SIG-M5 (cell line): Measurements from ENCODE around the gene VAV3.
"Not testable (repeated sequence)": the region's sequence is repeated elsewhere in the genome, so short reads cannot be mapped to it uniquely, and the experiment has no call there.

ENCODE experiments used
- DNase-seq: peaks from one replicate; lab custom pipeline; 2025; lab: John Stamatoyannopoulos, UW

VAV3 gene

DNA sequence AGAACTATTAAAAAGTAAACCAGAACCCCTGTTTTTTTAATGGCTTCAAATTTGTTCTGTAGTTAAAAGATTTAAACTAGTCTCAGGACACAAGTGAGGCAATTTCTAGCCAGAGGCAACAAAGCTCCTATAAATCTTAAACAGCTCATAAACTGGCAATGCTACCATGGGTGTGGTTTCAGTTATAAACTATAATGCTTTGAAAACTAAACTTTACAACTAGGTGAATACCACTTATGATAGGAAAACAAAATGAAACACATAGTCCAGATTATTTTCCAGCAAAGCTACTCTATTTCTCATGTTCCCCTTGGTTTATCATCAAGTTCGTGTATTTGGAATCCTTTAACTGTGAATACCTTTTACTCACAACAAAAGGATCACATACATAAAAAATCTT, 282.5 kb downstream of the VAV3 start:
- no peak for DNase-seq

GRCh38 chr1:107681001-107681479, 283.9 kb downstream of the VAV3 start:
- no peak for DNase-seq

GRCh38 chr1:107680579-107680985, 284.4 kb downstream of the VAV3 start:
- DNase-seq: no peak

- DNase-seq: no peak
Measured at GRCh38 chr1:107679411-107679953, 285.5 kb downstream of the VAV3 start.

- DNase-seq: no peak
Measured at GRCh38 chr1:107678993-107679392, 286.0 kb downstream of the VAV3 start.

GRCh38 chr1:107677697-107678096, 287.3 kb downstream of the VAV3 start:
- DNase-seq: no peak

- DNase-seq: no peak
Measured at GRCh38 chr1:107674486-107674885, 290.5 kb downstream of the VAV3 start.

- DNase-seq: no peak
Measured at GRCh38 chr1:107673006-107673405, 292.0 kb downstream of the VAV3 start.

- DNase-seq: no peak
Measured at GRCh38 chr1:107670397-107671040, 294.5 kb downstream of the VAV3 start.

GRCh38 chr1:107669996-107670395, 295.0 kb downstream of the VAV3 start:
- DNase-seq: no peak

GRCh38 chr1:107668762-107669161, 296.2 kb downstream of the VAV3 start:
- DNase-seq: no peak

GRCh38 chr1:107666493-107666892, 298.5 kb downstream of the VAV3 start:
- no peak for DNase-seq

- DNase-seq: no peak
Measured at GRCh38 chr1:107664982-107665925, 299.7 kb downstream of the VAV3 start.

DNA sequence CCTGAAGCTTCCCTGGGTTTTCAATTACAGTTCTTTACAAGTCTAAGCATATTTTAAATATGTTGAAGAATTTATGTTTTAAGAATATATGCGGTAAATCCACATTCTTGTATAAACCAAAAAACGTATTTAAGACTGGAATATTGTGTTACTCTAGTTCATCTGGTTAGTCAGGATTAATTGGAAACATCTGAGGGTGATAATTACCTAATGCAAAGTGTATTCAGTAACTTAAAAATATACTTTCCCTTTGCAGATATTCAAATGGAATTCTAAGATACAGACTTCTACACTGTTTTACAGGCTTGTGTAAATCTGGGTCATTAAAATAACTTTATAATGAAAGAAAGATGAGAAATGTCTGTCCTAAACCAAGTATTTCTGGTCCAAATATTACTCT, 302.0 kb downstream of the VAV3 start:
- DNase-seq: no peak

- no peak for DNase-seq
Measured at GRCh38 chr1:107661158-107661557, 303.8 kb downstream of the VAV3 start.

DNA sequence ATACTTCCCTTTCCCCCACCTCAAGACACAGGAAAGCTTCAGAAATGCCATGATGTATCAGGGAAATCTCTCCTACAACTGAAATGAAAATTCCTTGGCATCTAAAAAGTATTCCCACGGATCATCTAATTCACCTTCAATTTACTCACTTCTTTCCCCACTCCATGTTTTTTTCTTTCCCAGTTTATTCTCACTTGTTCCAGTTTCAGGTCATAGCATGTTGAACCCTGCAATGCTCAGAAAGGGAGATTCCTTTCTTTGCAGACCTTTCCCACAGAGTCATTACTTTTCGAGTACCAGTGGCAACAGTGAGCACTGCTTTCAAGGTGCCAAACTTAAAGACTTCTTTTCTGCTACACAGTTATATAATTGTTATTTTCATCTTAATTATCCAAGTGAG, 305.0 kb downstream of the VAV3 start:
- no peak for DNase-seq

- no peak for DNase-seq
Measured at GRCh38 chr1:107657356-107657755, 307.6 kb downstream of the VAV3 start.

- DNase-seq: no peak
Measured at GRCh38 chr1:107653765-107654164, 311.2 kb downstream of the VAV3 start.

- DNase-seq: no peak
Measured at GRCh38 chr1:107653005-107653404, 312.0 kb downstream of the VAV3 start.

DNA sequence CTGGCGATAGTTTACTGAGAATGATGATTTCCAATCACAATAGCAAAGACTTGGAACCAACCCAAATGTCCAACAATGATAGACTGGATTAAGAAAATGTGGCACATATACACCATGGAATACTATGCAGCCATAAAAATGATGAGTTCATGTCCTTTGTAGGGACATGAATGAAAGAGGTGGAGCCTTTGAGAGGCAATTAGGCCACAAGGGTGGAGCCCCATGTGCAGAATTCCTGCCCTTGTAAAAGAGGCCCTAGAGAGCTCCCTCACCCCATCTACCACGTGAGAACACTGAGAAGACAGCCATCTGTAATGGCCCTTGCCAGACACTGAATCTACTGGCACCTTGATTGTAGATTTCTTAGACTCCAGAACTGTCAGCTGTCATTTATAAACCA, 314.2 kb downstream of the VAV3 start:
- not testable (repeated sequence) for DNase-seq

GRCh38 chr1:107649023-107649422, 316.0 kb downstream of the VAV3 start:
- DNase-seq: no peak

DNA sequence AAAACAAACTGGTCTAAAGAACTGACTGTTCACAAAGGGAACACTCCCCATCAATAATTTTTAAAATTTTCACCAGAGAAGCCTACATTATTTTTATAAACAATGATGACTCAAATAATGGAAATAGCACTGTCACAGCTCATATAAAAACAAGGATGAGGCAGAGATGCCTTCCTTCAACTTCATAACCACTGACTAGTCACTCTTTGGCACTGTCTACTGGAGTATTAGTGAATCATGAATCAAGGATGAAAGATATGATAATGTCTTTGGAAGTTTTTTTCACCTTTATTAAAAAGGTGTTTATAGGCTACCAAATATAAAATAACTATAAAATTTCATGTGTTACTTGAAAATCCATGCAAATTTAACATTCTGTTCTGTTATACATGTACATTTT, 316.9 kb downstream of the VAV3 start:
- no peak for DNase-seq

DNA sequence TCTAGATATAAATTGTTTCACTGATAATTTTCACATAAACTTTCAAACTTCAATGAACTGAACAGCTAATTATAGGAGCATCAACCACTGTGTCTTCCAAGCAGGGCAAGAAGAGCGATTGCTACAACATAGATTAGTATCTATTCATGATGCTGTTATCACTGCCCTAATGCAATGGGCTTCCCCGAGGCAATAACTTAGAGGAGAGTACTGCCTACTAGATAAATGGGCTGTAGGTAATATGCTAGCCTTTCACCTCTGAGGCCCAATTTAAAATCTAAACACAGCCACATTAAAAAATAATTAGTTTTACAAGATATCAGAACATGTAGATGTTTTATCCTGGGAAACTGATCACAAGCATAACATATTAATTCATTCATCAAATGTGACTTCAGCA, 318.0 kb downstream of the VAV3 start:
- no peak for DNase-seq
